GM23338 (cell line): ENCODE data around the gene RMND5A. TPM values are rescaled to one million over a fixed set of nuclear protein-coding genes. Genes with fewer than 3 reads are reported as not detected.

ENCODE experiments used
- ATAC-seq: fragments of 200-7000 bp; cut with Tn5 transposase; 3 replicates; pipeline ENCODE4 v1.9.1; 2020
- DNase-seq: peaks from one replicate; pipeline ENCODE4 v3.0.0-alpha.2; 2015; ENCODE audit warnings: low spot score
- H2AFZ ChIP-seq: fragments of 200-600 bp; sonication (generic); 2 replicates; pipeline ENCODE4 v1.8.0; 2016; ENCODE audit warnings: antibody characterized with exemption, mild to moderate bottlenecking, moderate library complexity
- H3F3A ChIP-seq: fragments of 200-600 bp; sonication (generic); replicated peaks from 2 replicates; pipeline ENCODE4 v1.8.0; 2017; ENCODE audit warnings: antibody characterized with exemption, mixed run types, low read depth
- H3K27ac ChIP-seq: fragments of 200-600 bp; sonication (generic); 2 replicates; pipeline ENCODE4 v1.6.1; 2016; ENCODE audit warnings: low read depth
- H3K27me3 ChIP-seq: fragments of 200-600 bp; sonication (generic); 2 replicates; pipeline ENCODE4 v1.8.0; 2016; ENCODE audit warnings: mild to moderate bottlenecking, mixed run types, moderate library complexity; ENCODE audit not compliant: insufficient read depth
- H3K36me3 ChIP-seq: fragments of 200-600 bp; sonication (generic); 2 replicates; pipeline ENCODE4 v1.8.0; 2016; ENCODE audit warnings: mild to moderate bottlenecking; ENCODE audit not compliant: insufficient read depth
- H3K4me1 ChIP-seq: fragments of 200-600 bp; sonication (generic); 2 replicates; pipeline ENCODE4 v1.8.0; 2016; ENCODE audit warnings: mild to moderate bottlenecking, moderate library complexity; ENCODE audit not compliant: insufficient read depth
- H3K4me2 ChIP-seq: fragments of 200-600 bp; sonication (generic); 2 replicates; pipeline ENCODE4 v1.7.1; 2017; ENCODE audit warnings: mixed run types
- H3K4me3 ChIP-seq: fragments of 200-600 bp; sonication (generic); 2 replicates; pipeline ENCODE4 v1.6.1; 2016; ENCODE audit warnings: mixed run types
- H3K79me2 ChIP-seq: fragments of 200-600 bp; sonication (generic); replicated peaks from 2 replicates; pipeline ENCODE4 v1.8.0; 2017; ENCODE audit warnings: mild to moderate bottlenecking; ENCODE audit not compliant: insufficient read depth
- H3K9me2 ChIP-seq: fragments of 200-600 bp; sonication (generic); 2 replicates; pipeline ENCODE4 v1.8.0; 2017; ENCODE audit not compliant: insufficient read depth
- H4K20me1 ChIP-seq: fragments of 200-600 bp; sonication (generic); replicated peaks from 2 replicates; pipeline ENCODE4 v1.8.0; 2017; ENCODE audit warnings: mild to moderate bottlenecking; ENCODE audit not compliant: insufficient read depth
- H3K27ac Mint-ChIP-seq: 2 replicates; pipeline ENCODE4 v1.8.0; 2020; ENCODE audit warnings: inconsistent platforms, mild to moderate bottlenecking, moderate library complexity, mixed read lengths
- H3K27me3 Mint-ChIP-seq: 3 replicates; pipeline ENCODE4 v1.8.0; 2022; ENCODE audit warnings: low read depth, mild to moderate bottlenecking, moderate library complexity, mixed read lengths, inconsistent platforms; ENCODE audit not compliant: insufficient read depth, poor library complexity
- H3K36me3 Mint-ChIP-seq: 3 replicates; pipeline ENCODE4 v1.8.0; 2021; ENCODE audit warnings: low read depth, mild to moderate bottlenecking, inconsistent platforms, moderate library complexity, mixed read lengths
- H3K4me1 Mint-ChIP-seq: 3 replicates; pipeline ENCODE4 v1.8.0; 2020; ENCODE audit warnings: mild to moderate bottlenecking, inconsistent platforms, mixed read lengths
- H3K4me3 Mint-ChIP-seq: 3 replicates; pipeline ENCODE4 v1.8.0; 2021; ENCODE audit warnings: moderate library complexity, mild to moderate bottlenecking, inconsistent platforms, mixed read lengths
- H3K9me3 Mint-ChIP-seq: 3 replicates; pipeline ENCODE4 v1.8.0; 2020; ENCODE audit warnings: moderate library complexity, mild to moderate bottlenecking, inconsistent platforms, mixed read lengths
- CREB1 ChIP-seq: fragments of 250-450 bp; sonication (Bioruptor Pico); IDR thresholded peaks from 2 replicates; pipeline ENCODE4 v1.5.0; 2020; ENCODE audit warnings: low read depth, mild to moderate bottlenecking, moderate library complexity
- STAT1 ChIP-seq: IDR thresholded peaks from one replicate; pipeline ENCODE4 v1.6.1; 2016; ENCODE audit warnings: antibody characterized with exemption; ENCODE audit not compliant: unreplicated experiment
- polyA plus RNA-seq: library from polyadenylated mRNA; unstranded; fragments of >200 nt; fragmentation: Nextera tagmentation; extraction: Ambion mirVana; gene quantifications from 2 replicates; pipeline ENCODE4 v1.2.1, GENCODE V29; 2016
- total RNA-seq: library from RNA; depleted of rRNA; stranded (reverse); fragments of >200 nt; shearing (Covaris generic); gene quantifications from 2 replicates; pipeline ENCODE4 v1.2.3, GENCODE V29; 2014
- TF ChIP-seq, protein P1 (sequence below): IDR thresholded peaks from one replicate; pipeline ENCODE4 v1.6.1; 2018; ENCODE audit warnings: antibody characterized with exemption; ENCODE audit not compliant: unreplicated experiment
- TF ChIP-seq, protein P2 (sequence below), 2 experiments: fragments of 200-600 bp in 1 of 2; sonication (generic) in 1 of 2; conservative IDR thresholded peaks; 2 replicates each; pipeline versions ENCODE4 v1.5.1 to v1.6.1; 2016 to 2017; ENCODE audit warnings: antibody characterized with exemption in 2 of 2, low read depth in 2 of 2, mild to moderate bottlenecking in 2 of 2, moderate library complexity in 1 of 2

RMND5A gene
- total and polyA plus RNA-seq, 2 experiments from 2014 or later = 24.0 to 87.9 TPM

DNA sequence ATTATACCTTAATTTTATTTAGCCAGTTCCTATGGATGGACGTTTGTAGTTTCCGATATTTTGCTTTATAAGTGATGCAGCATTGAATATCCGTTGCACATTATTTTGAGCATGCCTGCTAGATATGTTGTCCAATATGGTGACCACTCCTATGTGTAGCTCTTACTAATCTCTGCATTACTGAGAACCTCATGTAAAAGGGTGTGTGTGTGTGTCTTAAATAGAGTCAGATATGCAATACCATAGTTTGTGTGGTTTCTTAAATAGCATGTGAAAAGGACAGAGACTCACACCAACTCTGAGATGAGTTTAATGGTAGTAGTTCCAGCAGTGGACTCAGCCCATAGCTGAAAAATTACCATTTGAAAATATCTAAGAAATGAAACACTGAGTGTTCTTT lies 38.3 kb downstream of the RMND5A start:
- Mint-ChIP-seq H3K4me1 (peaks cover 7% of the 10 kb centered on the region; the same call in 2 of the 3 replicates), H3K4me3 (no peak overlapping the region), H3K27me3 (peaks cover 2% of the 10 kb centered on the region), H3K27ac (no peak overlapping the region), H3K36me3 (peaks cover 22% of the 10 kb centered on the region; the same call in 2 of the 3 replicates), H3K9me3 (no peaks in the 10 kb centered on the region)
- Histone ChIP-seq H3K9me2 (no peaks in the 10 kb centered on the region), H3K27me3 (no peaks in the 10 kb centered on the region), H3K27ac (no peak overlapping the region), H3K79me2 (peaks cover 55% of the 10 kb centered on the region), H3K4me3 (no peak overlapping the region), H3K36me3 (peaks cover 14% of the 10 kb centered on the region; the same call in 1 of the 2 replicates), H3K4me2 (no peak overlapping the region), H4K20me1 (peaks cover 40% of the 10 kb centered on the region), H3F3A (no peaks in the 10 kb centered on the region), H3K4me1 (no peaks in the 10 kb centered on the region; the same call in 1 of the 2 replicates), H2AFZ (no peak overlapping the region)
- TF ChIP-seq STAT1 (no peak), CREB1 (no peak)
- DNase-seq (no peak), ATAC-seq (no peak)

DNA sequence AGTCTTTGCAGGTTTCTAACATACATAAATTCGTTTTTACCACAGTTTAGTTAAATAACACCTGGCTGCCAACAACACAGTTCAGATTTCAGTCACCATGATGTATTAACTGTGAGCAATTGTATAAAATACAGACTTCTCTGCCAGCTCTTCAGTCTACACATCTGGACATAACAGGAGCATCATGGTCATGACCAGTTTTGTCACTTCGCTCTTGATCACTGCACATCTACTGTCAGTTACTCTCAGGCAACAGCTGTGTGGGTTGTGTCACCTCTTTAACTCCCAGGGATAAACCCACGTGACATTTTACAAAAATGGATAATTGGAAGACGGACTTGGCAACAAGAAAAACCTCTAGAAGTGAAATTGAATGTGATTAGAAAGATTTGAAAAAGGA lies 40.3 kb downstream of the RMND5A start:
- H3K4me3 Mint-ChIP-seq = no peak overlapping the region
- DNase-seq (no peak), ATAC-seq (no peak)
- Histone ChIP-seq H4K20me1 (peaks cover 36% of the 10 kb centered on the region), H3F3A (no peaks in the 10 kb centered on the region), H2AFZ (no peak overlapping the region), H3K79me2 (peaks cover 43% of the 10 kb centered on the region), H3K4me1 (no peaks in the 10 kb centered on the region; the same call in 1 of the 2 replicates), H3K27ac (no peak overlapping the region), H3K9me2 (no peaks in the 10 kb centered on the region), H3K36me3 (peaks cover 6% of the 10 kb centered on the region; the same call in 1 of the 2 replicates), H3K4me2 (no peak overlapping the region), H3K4me3 (no peak overlapping the region), H3K27me3 (no peaks in the 10 kb centered on the region)
- no peak overlapping the region for H3K27ac Mint-ChIP-seq
- TF ChIP-seq, protein P1, sequence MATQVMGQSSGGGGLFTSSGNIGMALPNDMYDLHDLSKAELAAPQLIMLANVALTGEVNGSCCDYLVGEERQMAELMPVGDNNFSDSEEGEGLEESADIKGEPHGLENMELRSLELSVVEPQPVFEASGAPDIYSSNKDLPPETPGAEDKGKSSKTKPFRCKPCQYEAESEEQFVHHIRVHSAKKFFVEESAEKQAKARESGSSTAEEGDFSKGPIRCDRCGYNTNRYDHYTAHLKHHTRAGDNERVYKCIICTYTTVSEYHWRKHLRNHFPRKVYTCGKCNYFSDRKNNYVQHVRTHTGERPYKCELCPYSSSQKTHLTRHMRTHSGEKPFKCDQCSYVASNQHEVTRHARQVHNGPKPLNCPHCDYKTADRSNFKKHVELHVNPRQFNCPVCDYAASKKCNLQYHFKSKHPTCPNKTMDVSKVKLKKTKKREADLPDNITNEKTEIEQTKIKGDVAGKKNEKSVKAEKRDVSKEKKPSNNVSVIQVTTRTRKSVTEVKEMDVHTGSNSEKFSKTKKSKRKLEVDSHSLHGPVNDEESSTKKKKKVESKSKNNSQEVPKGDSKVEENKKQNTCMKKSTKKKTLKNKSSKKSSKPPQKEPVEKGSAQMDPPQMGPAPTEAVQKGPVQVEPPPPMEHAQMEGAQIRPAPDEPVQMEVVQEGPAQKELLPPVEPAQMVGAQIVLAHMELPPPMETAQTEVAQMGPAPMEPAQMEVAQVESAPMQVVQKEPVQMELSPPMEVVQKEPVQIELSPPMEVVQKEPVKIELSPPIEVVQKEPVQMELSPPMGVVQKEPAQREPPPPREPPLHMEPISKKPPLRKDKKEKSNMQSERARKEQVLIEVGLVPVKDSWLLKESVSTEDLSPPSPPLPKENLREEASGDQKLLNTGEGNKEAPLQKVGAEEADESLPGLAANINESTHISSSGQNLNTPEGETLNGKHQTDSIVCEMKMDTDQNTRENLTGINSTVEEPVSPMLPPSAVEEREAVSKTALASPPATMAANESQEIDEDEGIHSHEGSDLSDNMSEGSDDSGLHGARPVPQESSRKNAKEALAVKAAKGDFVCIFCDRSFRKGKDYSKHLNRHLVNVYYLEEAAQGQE = no peak
- TF ChIP-seq, protein P2, sequence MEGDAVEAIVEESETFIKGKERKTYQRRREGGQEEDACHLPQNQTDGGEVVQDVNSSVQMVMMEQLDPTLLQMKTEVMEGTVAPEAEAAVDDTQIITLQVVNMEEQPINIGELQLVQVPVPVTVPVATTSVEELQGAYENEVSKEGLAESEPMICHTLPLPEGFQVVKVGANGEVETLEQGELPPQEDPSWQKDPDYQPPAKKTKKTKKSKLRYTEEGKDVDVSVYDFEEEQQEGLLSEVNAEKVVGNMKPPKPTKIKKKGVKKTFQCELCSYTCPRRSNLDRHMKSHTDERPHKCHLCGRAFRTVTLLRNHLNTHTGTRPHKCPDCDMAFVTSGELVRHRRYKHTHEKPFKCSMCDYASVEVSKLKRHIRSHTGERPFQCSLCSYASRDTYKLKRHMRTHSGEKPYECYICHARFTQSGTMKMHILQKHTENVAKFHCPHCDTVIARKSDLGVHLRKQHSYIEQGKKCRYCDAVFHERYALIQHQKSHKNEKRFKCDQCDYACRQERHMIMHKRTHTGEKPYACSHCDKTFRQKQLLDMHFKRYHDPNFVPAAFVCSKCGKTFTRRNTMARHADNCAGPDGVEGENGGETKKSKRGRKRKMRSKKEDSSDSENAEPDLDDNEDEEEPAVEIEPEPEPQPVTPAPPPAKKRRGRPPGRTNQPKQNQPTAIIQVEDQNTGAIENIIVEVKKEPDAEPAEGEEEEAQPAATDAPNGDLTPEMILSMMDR (conservative IDR thresholded peaks at IDR 0.05; ENCODE audit: low read depth in 2 of 2) = no peak
- peaks cover 13% of the 10 kb centered on the region; the same call in 2 of the 3 replicates for H3K4me1 Mint-ChIP-seq
- peaks cover 9% of the 10 kb centered on the region; the same call in 2 of the 3 replicates for H3K36me3 Mint-ChIP-seq
- H3K9me3 Mint-ChIP-seq = no peaks in the 10 kb centered on the region
- peaks cover 2% of the 10 kb centered on the region for H3K27me3 Mint-ChIP-seq
